NB4 (cell line): Measurements from ENCODE around the gene MRPL51.

Experiments used
- MYC ChIP-seq: IDR thresholded peaks from 2 replicates; pipeline ENCODE4 v1.6.1; 2011; ENCODE audit warnings: low read depth, low read length
- POLR2A ChIP-seq: IDR thresholded peaks from 2 replicates; pipeline ENCODE4 v1.6.1; 2011; ENCODE audit warnings: mild to moderate bottlenecking; ENCODE audit not compliant: insufficient read length; ENCODE audit errors: extremely low read depth
- TF ChIP-seq, protein P1 (sequence below): IDR thresholded peaks from one replicate; pipeline ENCODE4 v1.5.1; 2012; ENCODE audit warnings: low read depth, low read length
- TF ChIP-seq, protein P2 (sequence below): IDR thresholded peaks from 2 replicates; pipeline ENCODE4 v1.6.1; 2011; ENCODE audit warnings: low read depth, low read length

DNA sequence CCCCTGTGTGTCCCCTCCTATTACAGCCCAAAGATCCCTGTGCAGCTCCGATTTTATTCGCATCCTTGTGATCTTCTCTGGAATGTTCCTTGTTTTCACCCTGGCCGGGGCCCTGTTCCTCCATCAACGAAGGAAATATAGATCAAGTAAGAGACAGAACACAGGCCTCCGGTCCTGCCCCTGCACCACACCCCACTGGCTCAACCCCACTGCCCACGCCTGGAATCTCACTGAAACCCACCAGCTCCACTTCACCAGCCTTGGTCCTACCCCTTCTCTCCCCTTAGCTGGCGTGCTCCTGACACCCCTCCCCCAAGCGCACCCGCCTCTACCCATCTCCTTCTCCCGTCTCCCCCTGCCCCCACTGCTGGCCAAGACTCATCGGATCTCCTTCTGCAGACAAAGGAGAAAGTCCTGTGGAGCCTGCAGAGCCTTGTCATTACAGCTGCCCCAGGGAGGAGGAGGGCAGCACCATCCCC, 42.2 kb downstream of the MRPL51 start:
- TF ChIP-seq, protein P1, sequence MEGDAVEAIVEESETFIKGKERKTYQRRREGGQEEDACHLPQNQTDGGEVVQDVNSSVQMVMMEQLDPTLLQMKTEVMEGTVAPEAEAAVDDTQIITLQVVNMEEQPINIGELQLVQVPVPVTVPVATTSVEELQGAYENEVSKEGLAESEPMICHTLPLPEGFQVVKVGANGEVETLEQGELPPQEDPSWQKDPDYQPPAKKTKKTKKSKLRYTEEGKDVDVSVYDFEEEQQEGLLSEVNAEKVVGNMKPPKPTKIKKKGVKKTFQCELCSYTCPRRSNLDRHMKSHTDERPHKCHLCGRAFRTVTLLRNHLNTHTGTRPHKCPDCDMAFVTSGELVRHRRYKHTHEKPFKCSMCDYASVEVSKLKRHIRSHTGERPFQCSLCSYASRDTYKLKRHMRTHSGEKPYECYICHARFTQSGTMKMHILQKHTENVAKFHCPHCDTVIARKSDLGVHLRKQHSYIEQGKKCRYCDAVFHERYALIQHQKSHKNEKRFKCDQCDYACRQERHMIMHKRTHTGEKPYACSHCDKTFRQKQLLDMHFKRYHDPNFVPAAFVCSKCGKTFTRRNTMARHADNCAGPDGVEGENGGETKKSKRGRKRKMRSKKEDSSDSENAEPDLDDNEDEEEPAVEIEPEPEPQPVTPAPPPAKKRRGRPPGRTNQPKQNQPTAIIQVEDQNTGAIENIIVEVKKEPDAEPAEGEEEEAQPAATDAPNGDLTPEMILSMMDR, result no peak
- TF ChIP-seq, protein P2, sequence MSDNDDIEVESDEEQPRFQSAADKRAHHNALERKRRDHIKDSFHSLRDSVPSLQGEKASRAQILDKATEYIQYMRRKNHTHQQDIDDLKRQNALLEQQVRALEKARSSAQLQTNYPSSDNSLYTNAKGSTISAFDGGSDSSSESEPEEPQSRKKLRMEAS, result no peak
- TF ChIP-seq POLR2A, result no peak
- TF ChIP-seq MYC, result no peak
